HG03442 (cell line): ENCODE data around the gene MRPL28.
"Not testable (repeated sequence)": the region's sequence is repeated elsewhere in the genome, so short reads cannot be mapped to it uniquely, and the experiment has no call there.

ENCODE experiments used
- ATAC-seq: cut with Tn5 transposase; IDR thresholded peaks from one replicate; pipeline ENCODE4 v1.9.1; 2021; ENCODE audit warnings: mild to moderate bottlenecking, moderate library complexity; ENCODE audit not compliant: unreplicated experiment

The MRPL28 gene

GRCh38 chr16:361341-361871, 8.9 kb downstream of the MRPL28 start:
- ATAC-seq, result no peak

- ATAC-seq, result no peak
Measured at GRCh38 chr16:360698-361336, 9.5 kb downstream of the MRPL28 start.

GRCh38 chr16:359871-360697, 10.3 kb downstream of the MRPL28 start:
- ATAC-seq, result no peak

GRCh38 chr16:359067-359763, 11.1 kb downstream of the MRPL28 start:
- no peak for ATAC-seq

- ATAC-seq, result no peak
Measured at GRCh38 chr16:356741-357140, 13.6 kb downstream of the MRPL28 start.

- ATAC-seq, result no peak
Measured at GRCh38 chr16:354971-355461, 15.3 kb downstream of the MRPL28 start.

- ATAC-seq, result no peak
Measured at GRCh38 chr16:354291-354881, 16.0 kb downstream of the MRPL28 start.

- no peak for ATAC-seq
Measured at GRCh38 chr16:353404-354290, 16.7 kb downstream of the MRPL28 start.

- peak; percentile 45 for ATAC-seq
Measured at GRCh38 chr16:352547-353403, 17.6 kb downstream of the MRPL28 start, which contains the start of gene AXIN1. AXIN1 (minus strand) TSS chr16:352723; CDS start chr16:347025, 5,698 bp downstream.

GRCh38 chr16:351804-352520, 18.4 kb downstream of the MRPL28 start:
- ATAC-seq, result peak; percentile 21

GRCh38 chr16:350203-350602, 20.1 kb downstream of the MRPL28 start:
- no peak for ATAC-seq

- ATAC-seq, result no peak
Measured at GRCh38 chr16:349211-349610, 21.1 kb downstream of the MRPL28 start.

GRCh38 chr16:348495-348894, 21.8 kb downstream of the MRPL28 start:
- not testable (repeated sequence) for ATAC-seq

- ATAC-seq, result no peak
Measured at GRCh38 chr16:347203-347602, 23.1 kb downstream of the MRPL28 start.

- ATAC-seq, result no peak
Measured at GRCh38 chr16:346587-346986, 23.8 kb downstream of the MRPL28 start.

- ATAC-seq, result no peak
Measured at GRCh38 chr16:345772-346171, 24.6 kb downstream of the MRPL28 start.

GRCh38 chr16:342455-343213, 27.7 kb downstream of the MRPL28 start:
- ATAC-seq, result no peak

GRCh38 chr16:341974-342336, 28.4 kb downstream of the MRPL28 start:
- not testable (repeated sequence) for ATAC-seq
